Neural cell (in vitro differentiated cells): ENCODE results near the gene CCDC126.

Source experiments
- CTCF ChIP-seq: fragments of 450-650 bp; IDR thresholded peaks from 2 replicates; pipeline ENCODE4 v1.5.1; 2014; ENCODE audit warnings: antibody characterized with exemption, mild to moderate bottlenecking, moderate library complexity; ENCODE audit not compliant: poor library complexity, severe bottlenecking
- EP300 ChIP-seq: fragments of 450-650 bp; conservative IDR thresholded peaks from 2 replicates; pipeline ENCODE4 v1.6.1; 2014; ENCODE audit warnings: antibody characterized with exemption, mild to moderate bottlenecking, moderate library complexity; ENCODE audit not compliant: poor library complexity, severe bottlenecking
- EZH2 ChIP-seq: fragments of 200-600, 300-800 bp; shearing (Covaris generic), sonication (generic); IDR thresholded peaks from 2 replicates; pipeline ENCODE4 v1.6.1; 2014; ENCODE audit warnings: antibody characterized with exemption, low read length, borderline replicate concordance, mild to moderate bottlenecking; ENCODE audit not compliant: insufficient read depth, poor library complexity, severe bottlenecking
- POLR2AphosphoS5 ChIP-seq: IDR thresholded peaks from 2 replicates; pipeline ENCODE4 v1.6.1; 2012
- REST ChIP-seq: IDR thresholded peaks from 2 replicates; pipeline ENCODE4 v1.6.1; 2012; ENCODE audit warnings: borderline replicate concordance
- SMC3 ChIP-seq: fragments of 450-650 bp; conservative IDR thresholded peaks from 2 replicates; pipeline ENCODE4 v1.6.1; 2014; ENCODE audit warnings: antibody characterized with exemption, mild to moderate bottlenecking, moderate library complexity; ENCODE audit not compliant: poor library complexity

- TF ChIP-seq EZH2 = no peak
- no peak for TF ChIP-seq POLR2AphosphoS5
- TF ChIP-seq REST = no peak
- no peak for TF ChIP-seq CTCF
- no peak for TF ChIP-seq SMC3
- TF ChIP-seq EP300 = no peak
These were observed 38.9 kb upstream of the CCDC126 start for GRCh38 chr7:23558303-23558702.
